Prostate gland (tissue), 2 donors: ENCODE results near the gene ABCB8. TPM values are rescaled to one million over a fixed set of nuclear protein-coding genes. Genes with fewer than 3 reads are reported as not detected.

Experiments
- DNase-seq: peaks from one replicate; pipeline ENCODE4 v3.0.0-alpha.2; 2019; ENCODE audit warnings: low spot score
- H3K27ac ChIP-seq, 2 donors: fragments of 200-600 bp; sonication (generic); 2 replicates each; pipeline ENCODE4 v1.5.1; 2017 to 2019
- H3K27me3 ChIP-seq: fragments of 200-600 bp; sonication (generic); replicated peaks from 2 replicates; pipeline ENCODE4 v1.5.1; 2019; ENCODE audit not compliant: insufficient read depth
- H3K36me3 ChIP-seq, 2 donors: fragments of 200-600 bp; sonication (generic); 1 replicate in 1 of 2; 2 replicates in 1 of 2; pipeline versions ENCODE4 v1.5.1 to v1.8.1; 2017 to 2019
- H3K4me1 ChIP-seq: fragments of 200-600 bp; sonication (generic); replicated peaks from 2 replicates; pipeline ENCODE4 v1.5.1; 2019
- H3K4me3 ChIP-seq, 2 donors: fragments of 200-600 bp; sonication (generic); 2 replicates each; pipeline ENCODE4 v1.5.1; 2017 to 2019
- H3K9me3 ChIP-seq: fragments of 200-600 bp; sonication (generic); 2 replicates; pipeline ENCODE4 v1.5.1; 2017
- CTCF ChIP-seq, 4 experiments: fragments of 200-600 bp in 2 of 4; fragments of 450-650 bp in 2 of 4; sonication (generic) in 2 of 4; IDR thresholded peaks; 1 replicate in 3 of 4; 2 replicates in 1 of 4; pipeline ENCODE4 v1.5.1; 2016 to 2019; ENCODE audit warnings: antibody characterized with exemption in 4 of 4, mild to moderate bottlenecking in 2 of 4, moderate library complexity in 2 of 4
- POLR2A ChIP-seq: fragments of 450-650 bp; IDR thresholded peaks from one replicate; pipeline ENCODE4 v1.6.1; 2016; ENCODE audit warnings: antibody characterized with exemption, mild to moderate bottlenecking
- POLR2AphosphoS5 ChIP-seq: sonication (generic); formaldehyde crosslinking; IDR thresholded peaks from one replicate; pipeline ENCODE4 v1.6.1; 2017; ENCODE audit warnings: antibody characterized with exemption
- WGBS: methylation state at CpG from one replicate; pipeline ENCODE4 v1.1.5; 2018; 5-methylcytosine and 5-hydroxymethylcytosine counted together
- intact Hi-C: fragments of 100-400 bp; cut with DNase I; formaldehyde crosslinking; loops from one replicate; pipeline ENCODE4 v1.14.2; 2022
- total RNA-seq, 2 donors: library from RNA; depleted of rRNA; stranded (reverse); fragments of >200 nt; gene quantifications; one replicate each; pipeline ENCODE4 v1.1.0, GENCODE V29; 2016

Gene ABCB8
- total RNA-seq, 2 donors from 2014 or later, result 26.4 to 50.6 TPM

DNA sequence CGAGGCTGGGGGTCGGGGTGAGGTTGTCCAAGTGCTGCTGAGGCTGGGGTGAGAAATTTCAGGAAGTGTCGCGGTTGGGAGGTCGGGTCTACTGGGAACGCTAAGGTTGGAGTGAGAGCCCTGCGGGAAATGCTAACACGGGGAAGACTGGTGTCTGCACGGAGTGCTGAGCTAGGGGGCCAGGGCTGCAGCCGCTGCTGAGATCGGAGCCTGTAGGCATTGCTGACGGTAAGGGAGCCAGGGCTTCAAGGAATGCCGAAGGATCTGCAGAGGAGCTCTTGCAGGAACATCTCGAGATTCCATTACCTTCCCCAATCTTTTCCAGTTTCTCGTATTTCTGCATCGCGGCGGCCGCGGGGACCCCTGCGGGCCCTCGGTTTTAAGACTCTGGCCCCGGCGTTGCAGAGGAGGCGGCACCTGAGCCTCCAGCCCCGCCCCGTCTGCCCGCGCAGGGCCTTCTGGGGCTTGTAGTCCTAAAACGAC is 29.3 kb downstream of the ABCB8 start, which contains the start of gene CDK5:
CDK5 (minus strand) TSS at position 392 of the 483 bp plus-strand sequence; CDS start at position 343, 49 bp downstream.
- peak within 1 kb of the TSS; percentile 93 to 97 for H3K27ac ChIP-seq
- no peaks in the 10 kb centered on the region for H3K36me3 ChIP-seq
- under 1% methylated on average over 30 of the region's 30 CpGs for WGBS
- no peaks in the 10 kb centered on the region for H3K9me3 ChIP-seq
- intact Hi-C loops, result no loop called here
- peaks cover 29% of the 10 kb centered on the region for H3K4me1 ChIP-seq
- H3K27me3 ChIP-seq, result no peaks in the 10 kb centered on the region
- peak within 1 kb of the TSS; percentile 57 to 59 for H3K4me3 ChIP-seq
- TF ChIP-seq CTCF (IDR thresholded peaks at IDR 0.05) (no peak), POLR2A (no peak), POLR2AphosphoS5 (no peak)
- DNase-seq, result no peak

DNA sequence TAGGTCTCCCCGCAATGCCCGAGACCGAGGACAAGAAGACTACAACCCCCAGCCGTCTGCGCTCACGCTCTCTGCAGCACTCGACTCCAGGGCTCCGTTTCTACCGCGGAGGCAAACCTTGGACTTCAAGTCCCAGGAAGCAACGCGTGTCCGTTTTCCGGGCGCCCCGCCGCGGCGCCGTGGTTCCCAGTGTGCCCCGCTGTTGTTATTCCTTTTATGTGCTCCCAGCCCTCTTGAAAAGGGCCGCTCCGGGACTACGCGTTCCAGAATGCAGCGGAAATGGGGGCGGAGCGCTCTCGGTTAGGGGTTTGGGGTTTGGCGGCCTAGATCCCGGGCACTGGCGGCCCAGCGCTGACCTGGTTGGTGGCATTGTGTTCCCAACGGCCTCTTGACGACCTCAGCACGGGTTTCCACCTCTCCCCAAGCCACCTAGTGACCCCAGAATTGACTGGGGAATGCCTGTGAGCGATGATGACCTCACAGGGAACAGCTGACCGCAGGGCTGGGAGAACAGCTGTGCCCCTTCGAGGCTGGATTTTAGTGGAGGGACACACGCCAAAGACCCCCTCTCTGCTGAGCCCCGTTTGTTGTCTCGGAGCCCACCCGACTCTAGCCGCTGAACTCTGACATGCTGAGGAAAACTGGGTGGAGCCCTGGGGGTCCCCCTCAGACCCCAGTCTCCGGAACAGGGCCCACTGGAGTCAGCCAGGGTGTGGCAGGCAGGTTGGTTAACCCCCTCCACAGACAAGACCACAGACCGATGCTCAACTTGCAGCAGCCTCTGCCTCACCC is 29.9 kb downstream of the ABCB8 start:
- intact Hi-C loops, result loop anchor here (2.0 kb wide), 1 partner anchor 25 kb away; the partner anchor contains the start of gene TMUB1
- no peaks in the 10 kb centered on the region for H3K36me3 ChIP-seq
- H3K4me3 ChIP-seq, result peak overlapping the region; percentile 57 to 59
- H3K4me1 ChIP-seq, result peaks cover 29% of the 10 kb centered on the region
- WGBS, result under 1% methylated on average over 43 of the region's 46 CpGs
- TF ChIP-seq POLR2AphosphoS5 (peak; percentile 98), CTCF (IDR thresholded peaks at IDR 0.05) (peak in 1 of 4 experiments; percentile 20), POLR2A (peak; percentile 98)
- H3K9me3 ChIP-seq, result no peaks in the 10 kb centered on the region
- no peaks in the 10 kb centered on the region for H3K27me3 ChIP-seq
- H3K27ac ChIP-seq, result peak overlapping the region; percentile 93 to 97
- DNase-seq, result peak; percentile 100

- 8% methylated on average over 18 of the region's 18 CpGs for WGBS
- H3K27me3 ChIP-seq, result no peaks in the 10 kb centered on the region
- DNase-seq, result no peak
- intact Hi-C loops, result loop anchor here (2.0 kb wide), 1 partner anchor 24 kb away; the partner anchor contains the start of gene TMUB1
- H3K9me3 ChIP-seq, result no peaks in the 10 kb centered on the region
- H3K4me3 ChIP-seq, result peak overlapping the region; percentile 59 to 62
- no peak for TF ChIP-seq POLR2A
- H3K27ac ChIP-seq, result peak overlapping the region; percentile 93 to 97
- H3K36me3 ChIP-seq, result no peaks in the 10 kb centered on the region
- peaks cover 29% of the 10 kb centered on the region for H3K4me1 ChIP-seq
Measured at GRCh38 chr7:151058781-151059366, 30.6 kb downstream of the ABCB8 start.

DNA sequence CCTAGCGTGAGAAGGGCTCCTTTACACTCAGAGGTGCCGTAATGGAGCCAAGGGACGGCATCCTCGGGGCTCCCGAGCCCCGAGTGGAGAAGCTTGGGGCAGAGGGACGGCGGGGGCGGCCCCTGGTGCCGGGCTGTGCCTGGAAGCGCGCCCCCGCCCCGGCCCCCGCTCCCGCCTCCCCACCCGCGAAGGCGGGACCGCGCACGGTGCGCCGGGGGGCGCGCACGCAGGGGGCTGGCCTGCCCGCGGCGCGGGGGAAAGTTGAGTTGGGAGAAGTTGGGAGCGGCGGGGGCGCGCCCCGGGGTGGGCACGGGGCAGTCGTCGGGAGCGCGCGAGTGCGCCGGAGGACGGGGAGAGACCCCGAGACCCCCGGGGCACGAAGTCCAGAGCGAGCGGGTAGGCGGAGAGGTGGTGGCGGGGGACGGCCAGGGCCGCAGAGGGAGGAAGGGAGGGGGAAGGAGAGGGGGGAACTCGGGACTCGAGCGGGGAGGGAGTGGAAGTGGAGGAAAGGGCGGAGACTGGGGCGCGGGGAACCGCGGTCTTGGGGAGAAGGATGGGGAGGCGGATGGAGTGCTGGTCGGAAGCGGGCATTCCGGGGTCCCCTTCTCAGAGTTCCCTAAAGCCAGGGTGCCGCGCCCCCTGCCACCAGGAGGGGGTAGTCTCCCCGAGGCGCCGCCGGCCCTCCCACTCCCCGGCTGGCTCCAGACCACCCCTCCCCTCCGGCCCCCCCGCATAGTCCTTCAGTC is 31.3 kb downstream of the ABCB8 start, which contains the start of gene SLC4A2:
SLC4A2 (plus strand) TSS at position 223 of the 746 bp plus-strand sequence. CDS start 2,399 bp downstream, outside the sequence.
- Histone ChIP-seq H3K4me1 (peaks cover 29% of the 10 kb centered on the region), H3K4me3 (peak within 1 kb of the TSS; percentile 59 to 62), H3K27ac (peak within 1 kb of the TSS; percentile 93 to 97), H3K9me3 (no peaks in the 10 kb centered on the region), H3K36me3 (peaks cover 3 to 4% of the 10 kb centered on the region in 2 donors), H3K27me3 (no peaks in the 10 kb centered on the region)
- peak; percentile 72 for DNase-seq
- under 1% methylated on average over 75 of the region's 75 CpGs for WGBS
- TF ChIP-seq CTCF (IDR thresholded peaks at IDR 0.05) (peak; percentile 13 to 44 (median 28)), POLR2AphosphoS5 (no peak), POLR2A (peak; percentile 43)
- intact Hi-C loops, result loop anchor here (2.0 to 5.0 kb wide), 2 partner anchors 23 to 53 kb away; partner anchors contain the start of gene TMUB1

GRCh38 chr7:151060113-151060415 is 31.8 kb downstream of the ABCB8 start:
- H3K4me1 ChIP-seq, result peaks cover 29% of the 10 kb centered on the region

More at GRCh38 chr7:151060113-151060415, 31.8 kb downstream of the ABCB8 start:
- intact Hi-C loops, result loop anchor here (5.0 kb wide), 1 partner anchor 52 kb away; no protein-coding TSS in a partner anchor
- no peaks in the 10 kb centered on the region for H3K27me3 ChIP-seq
- H3K36me3 ChIP-seq, result peaks cover 8 to 9% of the 10 kb centered on the region in 2 donors
- H3K27ac ChIP-seq, result peak overlapping the region; percentile 93 to 97
- peak overlapping the region; percentile 59 to 62 for H3K4me3 ChIP-seq
- DNase-seq, result no peak
- WGBS, result under 1% methylated on average over 17 of the region's 17 CpGs
- no peaks in the 10 kb centered on the region for H3K9me3 ChIP-seq
- TF ChIP-seq CTCF (IDR thresholded peaks at IDR 0.05), result peak in 1 of 4 experiments; percentile 6
- TF ChIP-seq POLR2A, result no peak
- TF ChIP-seq POLR2AphosphoS5, result no peak
